Mesendoderm (in vitro differentiated cells): ENCODE measurements around the gene ZNF226.

Experiments
- DNase-seq: peaks from one replicate; pipeline ENCODE4 v3.0.0; 2013
- H2AK5ac ChIP-seq: 2 replicates; pipeline ENCODE4 v1.6.1; 2013; ENCODE audit warnings: low read length, inconsistent platforms
- H2BK120ac ChIP-seq: 2 replicates; pipeline ENCODE4 v1.6.1; 2013; ENCODE audit warnings: low read depth, mild to moderate bottlenecking, low read length, moderate library complexity, mixed read lengths
- H2BK15ac ChIP-seq: replicated peaks from 2 replicates; pipeline ENCODE4 v1.6.1; 2013; ENCODE audit warnings: low read depth, mild to moderate bottlenecking, moderate library complexity
- H2BK5ac ChIP-seq: 2 replicates; pipeline ENCODE4 v1.6.1; 2013; ENCODE audit warnings: low read length, inconsistent platforms
- H3K18ac ChIP-seq: 2 replicates; pipeline ENCODE4 v1.6.1; 2013; ENCODE audit warnings: mild to moderate bottlenecking, low read length, mixed read lengths
- H3K23ac ChIP-seq: one replicate; pipeline ENCODE4 v1.6.1; 2013; ENCODE audit warnings: low read length
- H3K27ac ChIP-seq: 2 replicates; pipeline ENCODE4 v1.5.1; 2013; ENCODE audit warnings: low read depth, mild to moderate bottlenecking, inconsistent platforms, low read length, moderate library complexity
- H3K27me3 ChIP-seq: 2 replicates; pipeline ENCODE4 v1.6.1; 2013; ENCODE audit warnings: low read length, control low read depth, mild to moderate bottlenecking, inconsistent platforms; ENCODE audit not compliant: insufficient read depth, poor library complexity
- H3K36me3 ChIP-seq: 2 replicates; pipeline ENCODE4 v1.6.1; 2013; ENCODE audit warnings: low read length, inconsistent platforms; ENCODE audit not compliant: control insufficient read depth, insufficient read depth
- H3K4ac ChIP-seq: one replicate; pipeline ENCODE4 v1.6.1; 2013; ENCODE audit warnings: low read depth, mild to moderate bottlenecking, low read length, moderate library complexity
- H3K4me1 ChIP-seq: 2 replicates; pipeline ENCODE4 v1.6.1; 2013; ENCODE audit warnings: low read depth, low read length, inconsistent platforms; ENCODE audit not compliant: control insufficient read depth
- H3K4me2 ChIP-seq: 2 replicates; pipeline ENCODE4 v1.6.1; 2013; ENCODE audit warnings: low read length
- H3K4me3 ChIP-seq: 2 replicates; pipeline ENCODE4 v1.5.1; 2013; ENCODE audit warnings: mild to moderate bottlenecking, low read length
- H3K56ac ChIP-seq: one replicate; pipeline ENCODE4 v1.6.1; 2013; ENCODE audit warnings: low read length
- H3K79me1 ChIP-seq: 2 replicates; pipeline ENCODE4 v1.6.1; 2013; ENCODE audit warnings: low read length, inconsistent platforms
- H3K79me2 ChIP-seq: 2 replicates; pipeline ENCODE4 v1.6.1; 2013; ENCODE audit warnings: mild to moderate bottlenecking, low read length; ENCODE audit not compliant: control insufficient read depth, insufficient read depth
- H3K9ac ChIP-seq: 2 replicates; pipeline ENCODE4 v1.6.1; 2013; ENCODE audit warnings: low read length, inconsistent platforms
- H4K5ac ChIP-seq: one replicate; pipeline ENCODE4 v1.6.1; 2013; ENCODE audit warnings: low read length
- H4K8ac ChIP-seq: one replicate; pipeline ENCODE4 v1.6.1; 2013; ENCODE audit warnings: low read depth, mild to moderate bottlenecking, control low read depth, low read length, moderate library complexity
- WGBS: extraction: QIAGEN DNeasy Blood & Tissue Kit; methylation state at CpG from one replicate; pipeline ENCODE4 v1.1.7; 2013; ENCODE audit warnings: low lambda C conversion rate, missing lambda C conversion rate; ENCODE audit not compliant: insufficient coverage; ENCODE audit errors: extremely low coverage; 5-methylcytosine and 5-hydroxymethylcytosine counted together

The ZNF226 gene

DNA sequence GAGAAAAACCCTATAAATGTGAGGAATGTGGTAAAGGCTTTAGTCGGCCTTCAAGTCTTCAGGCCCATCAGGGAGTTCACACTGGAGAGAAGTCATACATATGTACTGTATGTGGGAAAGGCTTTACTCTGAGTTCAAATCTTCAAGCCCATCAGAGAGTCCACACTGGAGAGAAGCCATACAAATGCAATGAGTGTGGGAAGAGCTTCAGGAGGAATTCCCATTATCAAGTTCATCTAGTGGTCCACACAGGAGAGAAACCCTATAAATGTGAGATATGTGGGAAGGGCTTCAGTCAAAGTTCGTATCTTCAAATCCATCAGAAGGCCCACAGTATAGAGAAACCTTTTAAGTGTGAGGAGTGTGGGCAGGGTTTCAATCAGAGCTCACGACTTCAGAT, 11.7 kb downstream of the ZNF226 start:
- H3K4ac ChIP-seq, result no peak overlapping the region
- peak overlapping the region; percentile 15 for H3K4me3 ChIP-seq
- H3K23ac ChIP-seq, result no peak overlapping the region
- no peak overlapping the region for H2AK5ac ChIP-seq
- no peak overlapping the region for H2BK120ac ChIP-seq
- H3K79me1 ChIP-seq, result no peaks in the 10 kb centered on the region
- H4K5ac ChIP-seq, result no peak overlapping the region
- no peak overlapping the region for H3K9ac ChIP-seq
- no peak overlapping the region for H2BK5ac ChIP-seq
- H3K79me2 ChIP-seq, result no peaks in the 10 kb centered on the region
- H3K27me3 ChIP-seq, result no peaks in the 10 kb centered on the region
- H3K56ac ChIP-seq, result no peak overlapping the region
- peaks cover 26% of the 10 kb centered on the region for H3K36me3 ChIP-seq
- no CpG with 5 or more reads among the region's 3 CpGs for WGBS
- no peak overlapping the region for H3K27ac ChIP-seq
- H3K18ac ChIP-seq, result no peak overlapping the region
- H3K4me2 ChIP-seq, result no peak overlapping the region
- DNase-seq, result peak; percentile 35
- H2BK15ac ChIP-seq, result no peak overlapping the region
- H3K4me1 ChIP-seq, result no peaks in the 10 kb centered on the region
- H4K8ac ChIP-seq, result no peak overlapping the region

GRCh38 chr19:44180968-44181367, 16.1 kb downstream of the ZNF226 start:
- Histone ChIP-seq H3K23ac (no peak overlapping the region), H3K27me3 (no peaks in the 10 kb centered on the region), H3K18ac (no peak overlapping the region), H2BK120ac (no peak overlapping the region), H3K4me1 (no peaks in the 10 kb centered on the region), H2BK5ac (no peak overlapping the region), H3K79me1 (no peaks in the 10 kb centered on the region), H4K8ac (no peak overlapping the region), H3K36me3 (peaks cover 11% of the 10 kb centered on the region), H3K4me2 (no peak overlapping the region), H3K4ac (no peak overlapping the region), H3K4me3 (no peak overlapping the region), H3K56ac (no peak overlapping the region), H2AK5ac (no peak overlapping the region), H2BK15ac (no peak overlapping the region), H3K27ac (no peak overlapping the region), H3K79me2 (no peaks in the 10 kb centered on the region), H3K9ac (no peak overlapping the region), H4K5ac (no peak overlapping the region)
- no peak for DNase-seq

GRCh38 chr19:44182145-44182544, 17.2 kb downstream of the ZNF226 start:
- Histone ChIP-seq H3K27me3 (no peaks in the 10 kb centered on the region), H3K36me3 (peaks cover 2% of the 10 kb centered on the region), H4K5ac (no peak overlapping the region), H3K4me1 (no peaks in the 10 kb centered on the region), H3K79me2 (no peaks in the 10 kb centered on the region), H2BK5ac (no peak overlapping the region), H3K56ac (no peak overlapping the region), H2BK120ac (no peak overlapping the region), H3K18ac (no peak overlapping the region), H4K8ac (no peak overlapping the region), H3K4me2 (no peak overlapping the region), H3K4me3 (no peak overlapping the region), H3K27ac (no peak overlapping the region), H3K23ac (no peak overlapping the region), H2BK15ac (no peak overlapping the region), H3K9ac (no peak overlapping the region), H2AK5ac (no peak overlapping the region), H3K79me1 (no peaks in the 10 kb centered on the region), H3K4ac (no peak overlapping the region)
- no CpG with 5 or more reads among the region's 10 CpGs for WGBS
- DNase-seq, result no peak

DNA sequence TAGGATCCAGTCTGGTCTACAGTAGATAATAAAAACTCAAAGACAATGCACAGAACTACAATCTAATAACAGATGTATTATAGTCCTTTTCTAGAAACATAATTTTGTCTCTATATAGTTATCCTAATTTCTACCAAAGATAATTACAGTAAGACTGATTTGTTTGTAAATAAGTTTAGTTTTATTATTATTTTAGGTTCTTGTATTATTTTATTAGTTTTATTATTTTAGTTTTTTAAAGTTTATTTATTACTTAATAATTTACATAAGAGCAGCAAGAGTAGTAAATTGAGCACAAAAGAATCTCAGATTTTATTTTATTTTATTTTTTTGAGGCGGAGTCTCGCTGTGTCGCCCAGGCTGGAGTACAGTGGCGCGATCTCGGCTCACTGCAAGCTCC, 25.1 kb downstream of the ZNF226 start:
- Histone ChIP-seq H3K4ac (no peak overlapping the region), H3K4me3 (no peak overlapping the region)

DNA sequence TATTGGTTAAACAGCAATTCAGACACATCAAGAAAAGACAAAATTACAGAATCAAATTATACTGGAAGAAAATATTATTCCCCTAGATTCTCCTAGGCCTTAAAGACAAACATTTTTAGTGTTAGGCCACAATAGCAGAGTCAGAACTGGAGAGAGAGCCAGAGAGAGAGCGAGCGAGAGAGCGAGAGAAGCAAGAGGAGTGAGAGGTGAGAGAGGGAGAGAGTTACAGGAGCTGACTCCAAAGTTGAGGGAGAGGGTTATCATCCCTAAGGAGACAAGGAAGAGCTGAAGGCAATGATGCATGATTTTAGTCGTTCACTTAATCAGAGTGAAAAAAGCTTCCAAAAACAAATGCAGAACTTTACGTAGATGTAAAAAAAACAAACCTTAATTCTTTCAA, 27.2 kb downstream of the ZNF226 start:
- H3K79me1 ChIP-seq, result no peaks in the 10 kb centered on the region

More for the DNA sequence above, 25.1 kb downstream of the ZNF226 start:
- H3K4me2 ChIP-seq, result no peak overlapping the region
- no peak overlapping the region for H3K18ac ChIP-seq
- WGBS, result no CpG with 5 or more reads among the region's 6 CpGs
- no peak overlapping the region for H2BK5ac ChIP-seq
- H4K5ac ChIP-seq, result no peak overlapping the region
- H3K9ac ChIP-seq, result no peak overlapping the region
- H2BK15ac ChIP-seq, result no peak overlapping the region
- no peak overlapping the region for H3K23ac ChIP-seq
- H3K4me1 ChIP-seq, result no peaks in the 10 kb centered on the region
- no peaks in the 10 kb centered on the region for H3K79me1 ChIP-seq
- no peaks in the 10 kb centered on the region for H3K36me3 ChIP-seq
- H3K56ac ChIP-seq, result no peak overlapping the region
- no peak overlapping the region for H3K27ac ChIP-seq
- H3K79me2 ChIP-seq, result no peaks in the 10 kb centered on the region
- H2AK5ac ChIP-seq, result no peak overlapping the region
- DNase-seq, result no peak
- H2BK120ac ChIP-seq, result no peak overlapping the region
- H4K8ac ChIP-seq, result no peak overlapping the region
- no peaks in the 10 kb centered on the region for H3K27me3 ChIP-seq

DNA sequence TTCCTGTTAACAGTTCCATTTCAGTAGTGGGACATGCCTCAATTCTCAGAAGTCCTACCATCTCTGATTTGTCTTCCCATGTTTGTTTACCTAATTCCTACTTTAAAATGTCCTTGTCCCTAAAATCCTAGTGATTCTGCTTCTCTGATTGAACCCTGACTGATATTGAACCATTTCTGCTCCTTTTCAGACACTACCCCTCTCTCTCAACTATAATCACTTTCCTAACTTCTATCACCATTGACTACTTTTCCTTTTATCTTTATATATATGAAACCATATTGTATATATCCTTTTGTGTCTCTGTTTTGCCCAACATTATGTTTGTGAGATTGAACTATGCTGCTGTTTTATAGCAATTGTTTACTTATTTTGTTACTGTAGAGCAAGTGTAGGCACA, 31.9 kb downstream of the ZNF226 start:
- no peak overlapping the region for H2BK120ac ChIP-seq
- no peak overlapping the region for H4K8ac ChIP-seq
- DNase-seq, result no peak
- H2BK15ac ChIP-seq, result no peak overlapping the region
- no peak overlapping the region for H3K9ac ChIP-seq
- H3K4ac ChIP-seq, result no peak overlapping the region
- no peak overlapping the region for H2AK5ac ChIP-seq
- no peaks in the 10 kb centered on the region for H3K79me2 ChIP-seq
- H3K56ac ChIP-seq, result no peak overlapping the region
- H3K79me1 ChIP-seq, result no peaks in the 10 kb centered on the region
- no peak overlapping the region for H3K18ac ChIP-seq
- H4K5ac ChIP-seq, result no peak overlapping the region
- no peak overlapping the region for H3K4me3 ChIP-seq
- no peak overlapping the region for H2BK5ac ChIP-seq
- no peak overlapping the region for H3K23ac ChIP-seq
- H3K4me1 ChIP-seq, result no peaks in the 10 kb centered on the region
- H3K27me3 ChIP-seq, result no peaks in the 10 kb centered on the region
- H3K4me2 ChIP-seq, result no peak overlapping the region
- no peak overlapping the region for H3K27ac ChIP-seq
- no peaks in the 10 kb centered on the region for H3K36me3 ChIP-seq

More for the DNA sequence above, 27.2 kb downstream of the ZNF226 start:
- Histone ChIP-seq H3K4me2 (no peak overlapping the region), H3K79me2 (no peaks in the 10 kb centered on the region), H4K5ac (no peak overlapping the region), H3K4me1 (no peaks in the 10 kb centered on the region), H3K18ac (no peak overlapping the region), H3K4me3 (no peak overlapping the region), H4K8ac (no peak overlapping the region), H2BK5ac (no peak overlapping the region), H3K27ac (no peak overlapping the region), H3K56ac (no peak overlapping the region), H3K36me3 (no peaks in the 10 kb centered on the region), H2BK120ac (no peak overlapping the region), H3K4ac (no peak overlapping the region), H3K23ac (no peak overlapping the region), H3K27me3 (no peaks in the 10 kb centered on the region), H2BK15ac (no peak overlapping the region), H2AK5ac (no peak overlapping the region), H3K9ac (no peak overlapping the region)
- WGBS, result no CpG with 5 or more reads among the region's 5 CpGs
- DNase-seq, result no peak
